A549 (cell line): ENCODE measurements around the gene KLHL8.

Experiments
- CEBPB ChIP-seq, 2 experiments: fragments of >200 bp in 1 of 2; sonication (Bioruptor Twin) in 1 of 2; formaldehyde crosslinking in 1 of 2; IDR thresholded peaks; 2 replicates each; pipeline ENCODE4 v1.6.1; 2012 to 2016
- EP300 ChIP-seq, 2 experiments: fragments of >200 bp; sonication (Bioruptor Twin); formaldehyde crosslinking; IDR thresholded peaks; 2 replicates in 1 of 2; 3 replicates in 1 of 2; pipeline ENCODE4 v1.6.1; 2016 to 2017
- ESRRA ChIP-seq: fragments of 150-350 bp; IDR thresholded peaks from 2 replicates; pipeline ENCODE4 v1.6.1; 2014; ENCODE audit warnings: mild to moderate bottlenecking, low read length, borderline replicate concordance
- RARB ChIP-seq: fragments of 250-450 bp; sonication (Bioruptor Pico); IDR thresholded peaks from 2 replicates; pipeline ENCODE4 v1.8.0; 2021; ENCODE audit warnings: mild to moderate bottlenecking, moderate library complexity
- ZSCAN20 ChIP-seq: fragments of 250-450 bp; sonication (Bioruptor Pico); IDR thresholded peaks from 2 replicates; pipeline ENCODE4 v1.8.0; 2022; ENCODE audit warnings: mild to moderate bottlenecking, moderate library complexity
- TF ChIP-seq, protein P1 (sequence below): fragments of >200 bp; sonication (Bioruptor Twin); formaldehyde crosslinking; IDR thresholded peaks from 3 replicates; pipeline ENCODE4 v1.5.1; 2016
- TF ChIP-seq, protein P2 (sequence below): fragments of 200-600 bp; sonication (generic); IDR thresholded peaks from 2 replicates; pipeline ENCODE4 v1.6.1; 2016; ENCODE audit warnings: antibody characterized with exemption, mild to moderate bottlenecking, moderate library complexity

DNA sequence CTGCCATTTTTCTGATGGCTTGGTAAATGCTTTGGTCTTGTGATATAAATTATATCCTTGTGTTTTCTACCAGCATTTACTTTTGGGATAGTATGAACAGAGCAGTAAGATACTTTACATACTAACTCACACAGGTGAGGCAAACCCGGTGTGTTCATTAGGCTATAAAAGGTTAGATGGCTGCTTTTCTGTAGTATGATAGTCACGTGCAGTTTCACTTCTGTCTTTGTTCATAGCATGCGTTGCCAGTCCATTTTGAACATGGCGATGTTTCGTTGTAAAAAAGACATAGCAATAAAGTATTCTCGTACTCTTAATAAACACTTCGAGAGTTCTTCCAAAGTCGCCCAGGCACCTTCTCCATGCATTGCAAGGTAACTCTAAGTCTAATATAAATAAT is 88.4 kb downstream of the KLHL8 start:
- TF ChIP-seq CEBPB (IDR thresholded peaks at IDR 0.05), result no peak
- TF ChIP-seq, protein P1, sequence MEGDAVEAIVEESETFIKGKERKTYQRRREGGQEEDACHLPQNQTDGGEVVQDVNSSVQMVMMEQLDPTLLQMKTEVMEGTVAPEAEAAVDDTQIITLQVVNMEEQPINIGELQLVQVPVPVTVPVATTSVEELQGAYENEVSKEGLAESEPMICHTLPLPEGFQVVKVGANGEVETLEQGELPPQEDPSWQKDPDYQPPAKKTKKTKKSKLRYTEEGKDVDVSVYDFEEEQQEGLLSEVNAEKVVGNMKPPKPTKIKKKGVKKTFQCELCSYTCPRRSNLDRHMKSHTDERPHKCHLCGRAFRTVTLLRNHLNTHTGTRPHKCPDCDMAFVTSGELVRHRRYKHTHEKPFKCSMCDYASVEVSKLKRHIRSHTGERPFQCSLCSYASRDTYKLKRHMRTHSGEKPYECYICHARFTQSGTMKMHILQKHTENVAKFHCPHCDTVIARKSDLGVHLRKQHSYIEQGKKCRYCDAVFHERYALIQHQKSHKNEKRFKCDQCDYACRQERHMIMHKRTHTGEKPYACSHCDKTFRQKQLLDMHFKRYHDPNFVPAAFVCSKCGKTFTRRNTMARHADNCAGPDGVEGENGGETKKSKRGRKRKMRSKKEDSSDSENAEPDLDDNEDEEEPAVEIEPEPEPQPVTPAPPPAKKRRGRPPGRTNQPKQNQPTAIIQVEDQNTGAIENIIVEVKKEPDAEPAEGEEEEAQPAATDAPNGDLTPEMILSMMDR, result no peak
- no peak for TF ChIP-seq RARB (CRISPR knock-in tag)
- TF ChIP-seq, protein P2, sequence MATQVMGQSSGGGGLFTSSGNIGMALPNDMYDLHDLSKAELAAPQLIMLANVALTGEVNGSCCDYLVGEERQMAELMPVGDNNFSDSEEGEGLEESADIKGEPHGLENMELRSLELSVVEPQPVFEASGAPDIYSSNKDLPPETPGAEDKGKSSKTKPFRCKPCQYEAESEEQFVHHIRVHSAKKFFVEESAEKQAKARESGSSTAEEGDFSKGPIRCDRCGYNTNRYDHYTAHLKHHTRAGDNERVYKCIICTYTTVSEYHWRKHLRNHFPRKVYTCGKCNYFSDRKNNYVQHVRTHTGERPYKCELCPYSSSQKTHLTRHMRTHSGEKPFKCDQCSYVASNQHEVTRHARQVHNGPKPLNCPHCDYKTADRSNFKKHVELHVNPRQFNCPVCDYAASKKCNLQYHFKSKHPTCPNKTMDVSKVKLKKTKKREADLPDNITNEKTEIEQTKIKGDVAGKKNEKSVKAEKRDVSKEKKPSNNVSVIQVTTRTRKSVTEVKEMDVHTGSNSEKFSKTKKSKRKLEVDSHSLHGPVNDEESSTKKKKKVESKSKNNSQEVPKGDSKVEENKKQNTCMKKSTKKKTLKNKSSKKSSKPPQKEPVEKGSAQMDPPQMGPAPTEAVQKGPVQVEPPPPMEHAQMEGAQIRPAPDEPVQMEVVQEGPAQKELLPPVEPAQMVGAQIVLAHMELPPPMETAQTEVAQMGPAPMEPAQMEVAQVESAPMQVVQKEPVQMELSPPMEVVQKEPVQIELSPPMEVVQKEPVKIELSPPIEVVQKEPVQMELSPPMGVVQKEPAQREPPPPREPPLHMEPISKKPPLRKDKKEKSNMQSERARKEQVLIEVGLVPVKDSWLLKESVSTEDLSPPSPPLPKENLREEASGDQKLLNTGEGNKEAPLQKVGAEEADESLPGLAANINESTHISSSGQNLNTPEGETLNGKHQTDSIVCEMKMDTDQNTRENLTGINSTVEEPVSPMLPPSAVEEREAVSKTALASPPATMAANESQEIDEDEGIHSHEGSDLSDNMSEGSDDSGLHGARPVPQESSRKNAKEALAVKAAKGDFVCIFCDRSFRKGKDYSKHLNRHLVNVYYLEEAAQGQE, result no peak
- no peak for TF ChIP-seq ESRRA
- TF ChIP-seq ZSCAN20 (CRISPR knock-in tag), result no peak
- TF ChIP-seq EP300 (IDR thresholded peaks at IDR 0.05), result no peak
